IMR-90 (cell line): ENCODE data around the gene PCDH1. TPM values are rescaled to one million over a fixed set of nuclear protein-coding genes. Genes with fewer than 3 reads are reported as not detected.

Experiments
- ATAC-seq: fragments of 200-7000 bp; cut with Tn5 transposase; 2 replicates; pipeline ENCODE4 v1.9.1; 2020; ENCODE audit warnings: low read depth, mild to moderate bottlenecking, moderate library complexity
- BruUV-seq: library from RNA; stranded (reverse); fragments of 400-500 nt; replicated peaks from 2 replicates; lab custom pipeline; 2021; lab: Mats Ljungman, UMichigan
- CTCF ChIA-PET: fragments of 300-600 bp; formaldehyde crosslinking; extraction: SDS; loops from one replicate; lab custom pipeline; 2021; ENCODE audit warnings: antibody characterized with exemption; lab: Yijun Ruan, JAX
- POLR2A ChIA-PET: fragments of 300-600 bp; sonication (Branson Sonifier 250); formaldehyde crosslinking; loops from one replicate; lab custom pipeline; 2022; ENCODE audit warnings: antibody characterized with exemption; ENCODE audit not compliant: unreplicated experiment; lab: Charles Lee
- DNase-seq: peaks from one replicate; pipeline ENCODE4 v3.0.0; 2013
- H2AFZ ChIP-seq: replicated peaks from 2 replicates; pipeline ENCODE3; 2013; ENCODE audit warnings: low read length, mild to moderate bottlenecking; ENCODE audit not compliant: poor library complexity
- H2AK5ac ChIP-seq: 2 replicates; pipeline ENCODE4 v1.6.1; 2013; ENCODE audit warnings: low read depth, low read length, inconsistent platforms
- H2AK9ac ChIP-seq: replicated peaks from 2 replicates; pipeline ENCODE3; 2013; ENCODE audit warnings: mild to moderate bottlenecking, low read depth, low read length, moderate library complexity; ENCODE audit not compliant: poor library complexity
- H2BK120ac ChIP-seq: 2 replicates; pipeline ENCODE4 v1.6.1; 2013; ENCODE audit warnings: low read depth, low read length, inconsistent platforms
- H2BK15ac ChIP-seq: 3 replicates; pipeline ENCODE4 v1.6.1; 2013; ENCODE audit warnings: low read depth, low read length, inconsistent platforms
- H2BK20ac ChIP-seq: 2 replicates; pipeline ENCODE4 v1.6.1; 2013; ENCODE audit warnings: low read depth, mild to moderate bottlenecking, inconsistent platforms, low read length, moderate library complexity
- H2BK5ac ChIP-seq: 2 replicates; pipeline ENCODE4 v1.6.1; 2013; ENCODE audit warnings: mild to moderate bottlenecking, low read depth, low read length, inconsistent platforms; ENCODE audit not compliant: poor library complexity, severe bottlenecking
- H3K14ac ChIP-seq: replicated peaks from 2 replicates; pipeline ENCODE4 v1.6.1; 2013; ENCODE audit warnings: low read depth, low read length, inconsistent platforms
- H3K18ac ChIP-seq: 2 replicates; pipeline ENCODE4 v1.6.1; 2013; ENCODE audit warnings: low read depth, low read length, control low read depth
- H3K23ac ChIP-seq: 2 replicates; pipeline ENCODE4 v1.6.1; 2013; ENCODE audit warnings: low read depth, low read length, inconsistent platforms
- H3K27ac ChIP-seq: 2 replicates; pipeline ENCODE4 v1.5.1; 2013; ENCODE audit warnings: mild to moderate bottlenecking, control low read depth, low read length; ENCODE audit not compliant: insufficient read depth
- H3K27me3 ChIP-seq: 2 replicates; pipeline ENCODE4 v1.6.1; 2013; ENCODE audit warnings: low read length; ENCODE audit not compliant: control insufficient read depth, insufficient read depth
- H3K36me3 ChIP-seq: 2 replicates; pipeline ENCODE4 v1.6.1; 2013; ENCODE audit warnings: low read length, mixed read lengths; ENCODE audit not compliant: control insufficient read depth, insufficient read depth
- H3K4ac ChIP-seq: 2 replicates; pipeline ENCODE4 v1.6.1; 2013; ENCODE audit warnings: low read depth, low read length, inconsistent platforms
- H3K4me1 ChIP-seq: 2 replicates; pipeline ENCODE4 v1.6.1; 2013; ENCODE audit warnings: low read length, mixed read lengths; ENCODE audit not compliant: control insufficient read depth, insufficient read depth
- H3K4me2 ChIP-seq: 2 replicates; pipeline ENCODE4 v1.6.1; 2013; ENCODE audit warnings: low read depth, mild to moderate bottlenecking, control low read depth, low read length, moderate library complexity
- H3K4me3 ChIP-seq: 2 replicates; pipeline ENCODE4 v1.5.1; 2013; ENCODE audit warnings: low read depth, mild to moderate bottlenecking, control low read depth, low read length, moderate library complexity; ENCODE audit not compliant: insufficient read depth
- H3K56ac ChIP-seq: 2 replicates; pipeline ENCODE4 v1.6.1; 2013; ENCODE audit warnings: low read length, inconsistent platforms; ENCODE audit not compliant: insufficient read depth; ENCODE audit errors: extremely low read depth
- H3K79me1 ChIP-seq, 2 experiments: 2 replicates each; pipeline ENCODE4 v1.6.1; 2013; ENCODE audit warnings: low read length in 2 of 2, inconsistent platforms in 1 of 2, low read depth in 1 of 2
- H3K9ac ChIP-seq: 2 replicates; pipeline ENCODE4 v1.6.1; 2013; ENCODE audit warnings: low read depth, low read length, control low read depth
- H3K9me1 ChIP-seq: 2 replicates; pipeline ENCODE4 v1.6.1; 2013; ENCODE audit warnings: low read length, inconsistent platforms; ENCODE audit not compliant: insufficient read depth
- H3K9me3 ChIP-seq: 2 replicates; pipeline ENCODE4 v1.6.1; 2013; ENCODE audit warnings: low read length; ENCODE audit not compliant: control insufficient read depth, insufficient read depth
- H4K20me1 ChIP-seq: 2 replicates; pipeline ENCODE4 v1.6.1; 2013; ENCODE audit warnings: low read length, inconsistent platforms; ENCODE audit not compliant: insufficient read depth
- H4K5ac ChIP-seq: 2 replicates; pipeline ENCODE4 v1.6.1; 2013; ENCODE audit warnings: mild to moderate bottlenecking, low read depth, low read length, control low read depth
- H4K8ac ChIP-seq, 2 experiments: 2 replicates each; pipeline ENCODE4 v1.6.1; 2013; ENCODE audit warnings: low read depth in 2 of 2, low read length in 2 of 2, control low read depth in 1 of 2, inconsistent platforms in 1 of 2
- H4K91ac ChIP-seq: 2 replicates; pipeline ENCODE4 v1.6.1; 2013; ENCODE audit warnings: low read depth, low read length, inconsistent platforms; ENCODE audit not compliant: insufficient read depth
- BHLHE40 ChIP-seq: fragments of 150-350 bp; IDR thresholded peaks from 2 replicates; pipeline ENCODE4 v1.6.1; 2016; ENCODE audit warnings: mild to moderate bottlenecking, low read depth, low read length
- CEBPB ChIP-seq: IDR thresholded peaks from 2 replicates; pipeline ENCODE4 v1.6.1; 2012; ENCODE audit warnings: low read depth, low read length, improper control_type of control experiment
- CHD1 ChIP-seq: IDR thresholded peaks from 2 replicates; pipeline ENCODE4 v1.6.1; 2012; ENCODE audit warnings: low read depth, low read length, improper control_type of control experiment
- FOS ChIP-seq: fragments of 150-350 bp; IDR thresholded peaks from 2 replicates; pipeline ENCODE4 v1.6.1; 2016; ENCODE audit warnings: low read depth, low read length
- MAFK ChIP-seq: IDR thresholded peaks from 2 replicates; pipeline ENCODE4 v1.6.1; 2012; ENCODE audit warnings: low read depth, low read length, improper control_type of control experiment
- MAZ ChIP-seq: IDR thresholded peaks from 2 replicates; pipeline ENCODE4 v1.6.1; 2012; ENCODE audit warnings: low read depth, mild to moderate bottlenecking, low read length, improper control_type of control experiment, moderate library complexity, borderline replicate concordance
- MXI1 ChIP-seq: IDR thresholded peaks from 2 replicates; pipeline ENCODE4 v1.6.1; 2012; ENCODE audit warnings: low read depth, mild to moderate bottlenecking, low read length, moderate library complexity, borderline replicate concordance
- NFE2L2 ChIP-seq: fragments of 150-350 bp; IDR thresholded peaks from 2 replicates; pipeline ENCODE4 v1.6.1; 2016; ENCODE audit warnings: low read depth, mild to moderate bottlenecking, low read length
- POLR2A ChIP-seq: IDR thresholded peaks from 2 replicates; pipeline ENCODE4 v1.6.1; 2012; ENCODE audit warnings: mild to moderate bottlenecking, low read depth, low read length
- RAD21 ChIP-seq: IDR thresholded peaks from 2 replicates; pipeline ENCODE4 v1.6.1; 2012; ENCODE audit warnings: low read length, improper control_type of control experiment
- RCOR1 ChIP-seq: IDR thresholded peaks from 2 replicates; pipeline ENCODE4 v1.6.1; 2012; ENCODE audit warnings: mild to moderate bottlenecking, low read length, improper control_type of control experiment; ENCODE audit not compliant: insufficient replicate concordance
- RFX5 ChIP-seq: IDR thresholded peaks from 2 replicates; pipeline ENCODE4 v1.8.0; 2012; ENCODE audit warnings: low read depth, mild to moderate bottlenecking, low read length, moderate library complexity
- SMC3 ChIP-seq: fragments of 150-350 bp; IDR thresholded peaks from 2 replicates; pipeline ENCODE4 v1.6.1; 2016; ENCODE audit warnings: low read depth, mild to moderate bottlenecking, antibody characterized with exemption, low read length, moderate library complexity
- USF2 ChIP-seq: fragments of 150-350 bp; IDR thresholded peaks from 2 replicates; pipeline ENCODE4 v1.6.1; 2017; ENCODE audit warnings: mild to moderate bottlenecking, antibody characterized with exemption, low read length, low read depth
- WGBS, 2 experiments: methylation state at CpG; one replicate each; pipeline versions ENCODE4 v1.1.5 to v1.1.7; 2013; ENCODE audit warnings: missing lambda C conversion rate in 2 of 2; ENCODE audit not compliant: insufficient read length in 1 of 2; ENCODE audit errors: extremely low coverage in 2 of 2; 5-methylcytosine and 5-hydroxymethylcytosine counted together
- dilution Hi-C: fragments of 300-500 bp; cut with HindIII; formaldehyde crosslinking; loops from one replicate; pipeline ENCODE4 v1.14.3; 2018; ENCODE audit warnings: low sequenced_read_pairs; ENCODE audit not compliant: unreplicated experiment
- in situ Hi-C: fragments of 300-500 bp; cut with MboI; formaldehyde crosslinking; loops from 3 replicates; pipeline ENCODE4 v1.14.3; 2019; ENCODE audit warnings: low sequenced_read_pairs, inconsistent platforms, mixed read lengths
- intact Hi-C: fragments of 100-400 bp; cut with micrococcal nuclease; formaldehyde crosslinking; loops from 2 replicates; pipeline ENCODE4 v1.10.0; 2022
- polyA plus RNA-seq, 3 experiments: library from polyadenylated mRNA; depleted of rRNA; stranded (reverse); fragments of >200 nt; gene quantifications; 2 replicates each; pipeline ENCODE4 v1.2.3, GENCODE V29; 2012; ENCODE audit warnings: low replicate concordance in 1 of 3
- total RNA-seq: library from RNA; depleted of rRNA; stranded (reverse); fragments of >200 nt; gene quantifications from 2 replicates; pipeline ENCODE4 v1.2.3, GENCODE V29; 2012
- TF ChIP-seq, protein P1 (sequence below): fragments of 150-350 bp; IDR thresholded peaks from 2 replicates; pipeline ENCODE4 v1.6.1; 2016; ENCODE audit warnings: low read depth, mild to moderate bottlenecking, low read length, moderate library complexity, borderline replicate concordance

Gene PCDH1
- total and polyA plus RNA-seq, 2 of the 4 experiments (the other 2 are of a cell fraction), result 0.74 to 0.90 TPM

GRCh38 chr5:141877356-141878185, 639 bp downstream of the PCDH1 start:
- Histone ChIP-seq H2AK5ac (no peak overlapping the region), H4K5ac (no peak overlapping the region), H3K14ac (no peak overlapping the region), H2AFZ (peak overlapping the region; percentile 83), H3K4me2 (peak overlapping the region; percentile 77), H3K18ac (no peak overlapping the region), H2BK20ac (no peak overlapping the region), H3K9ac (no peak overlapping the region), H3K9me3 (0 out of 2 replicates have a peak, but pooled peaks cover 2% of the 10 kb centered on the region), H3K27ac (no peak overlapping the region), H2AK9ac (peak overlapping the region; percentile 20), H3K23ac (peak overlapping the region; percentile 21), H4K8ac (no peak overlapping the region), H4K91ac (no peak overlapping the region), H3K4me1 (peaks cover 8% of the 10 kb centered on the region; the same call in 1 of the 2 replicates), H3K27me3 (peaks cover 77% of the 10 kb centered on the region), H3K56ac (no peak overlapping the region), H3K36me3 (no peaks in the 10 kb centered on the region), H3K4ac (no peak overlapping the region), H3K79me1 (no peaks in the 10 kb centered on the region), H4K20me1 (peaks cover 2% of the 10 kb centered on the region; the same call in 1 of the 2 replicates), H2BK120ac (no peak overlapping the region), H3K4me3 (peak overlapping the region; percentile 51), H2BK5ac (no peak overlapping the region), H3K9me1 (no peaks in the 10 kb centered on the region), H2BK15ac (no peak overlapping the region)
- no TSS peak for BruUV-seq
- CTCF ChIA-PET, result interaction anchor here (1.5 to 4.3 kb wide), 4 partner anchors 33 to 185 kb away, joined by 3 to 31 read pairs (median 16); no protein-coding TSS in a partner anchor
- DNase-seq, result no peak
- intact Hi-C loops (no loop called here), dilution Hi-C loops (no loop called here), in situ Hi-C loops (loop anchor here (5.0 kb wide), 1 partner anchor 80 kb away; the partner anchor contains the start of gene PCDH12)
- no peak for TF ChIP-seq RCOR1
- no peak for TF ChIP-seq SMC3
- TF ChIP-seq NFE2L2, result no peak
- TF ChIP-seq BHLHE40, result no peak
- no peak for TF ChIP-seq CHD1
- TF ChIP-seq MXI1, result no peak
- TF ChIP-seq RFX5, result no peak
- TF ChIP-seq MAZ, result no peak
- no peak for TF ChIP-seq MAFK
- no peak for TF ChIP-seq CEBPB
- no peak for TF ChIP-seq USF2
- TF ChIP-seq FOS, result no peak
- TF ChIP-seq, protein P1, sequence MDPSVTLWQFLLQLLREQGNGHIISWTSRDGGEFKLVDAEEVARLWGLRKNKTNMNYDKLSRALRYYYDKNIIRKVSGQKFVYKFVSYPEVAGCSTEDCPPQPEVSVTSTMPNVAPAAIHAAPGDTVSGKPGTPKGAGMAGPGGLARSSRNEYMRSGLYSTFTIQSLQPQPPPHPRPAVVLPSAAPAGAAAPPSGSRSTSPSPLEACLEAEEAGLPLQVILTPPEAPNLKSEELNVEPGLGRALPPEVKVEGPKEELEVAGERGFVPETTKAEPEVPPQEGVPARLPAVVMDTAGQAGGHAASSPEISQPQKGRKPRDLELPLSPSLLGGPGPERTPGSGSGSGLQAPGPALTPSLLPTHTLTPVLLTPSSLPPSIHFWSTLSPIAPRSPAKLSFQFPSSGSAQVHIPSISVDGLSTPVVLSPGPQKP, result no peak
- no peak for TF ChIP-seq RAD21
- no peak for TF ChIP-seq POLR2A
- 0% methylated on average over 19 of the region's 55 CpGs; no CpG with 5 or more reads in 1 of the 2 experiments for WGBS, 2 experiments
- POLR2A ChIA-PET, result no interaction called here
- no peak; the same call in 1 of the 2 replicates for ATAC-seq
